Measurements from ENCODE around the gene ADGRD1. TPM values are rescaled to one million over a fixed set of nuclear protein-coding genes. Genes with fewer than 3 reads are reported as not detected.

Gene ADGRD1
- polyA plus RNA-seq, 3 donors: 4.7 to 17.9 (median 4.9) TPM

DNA sequence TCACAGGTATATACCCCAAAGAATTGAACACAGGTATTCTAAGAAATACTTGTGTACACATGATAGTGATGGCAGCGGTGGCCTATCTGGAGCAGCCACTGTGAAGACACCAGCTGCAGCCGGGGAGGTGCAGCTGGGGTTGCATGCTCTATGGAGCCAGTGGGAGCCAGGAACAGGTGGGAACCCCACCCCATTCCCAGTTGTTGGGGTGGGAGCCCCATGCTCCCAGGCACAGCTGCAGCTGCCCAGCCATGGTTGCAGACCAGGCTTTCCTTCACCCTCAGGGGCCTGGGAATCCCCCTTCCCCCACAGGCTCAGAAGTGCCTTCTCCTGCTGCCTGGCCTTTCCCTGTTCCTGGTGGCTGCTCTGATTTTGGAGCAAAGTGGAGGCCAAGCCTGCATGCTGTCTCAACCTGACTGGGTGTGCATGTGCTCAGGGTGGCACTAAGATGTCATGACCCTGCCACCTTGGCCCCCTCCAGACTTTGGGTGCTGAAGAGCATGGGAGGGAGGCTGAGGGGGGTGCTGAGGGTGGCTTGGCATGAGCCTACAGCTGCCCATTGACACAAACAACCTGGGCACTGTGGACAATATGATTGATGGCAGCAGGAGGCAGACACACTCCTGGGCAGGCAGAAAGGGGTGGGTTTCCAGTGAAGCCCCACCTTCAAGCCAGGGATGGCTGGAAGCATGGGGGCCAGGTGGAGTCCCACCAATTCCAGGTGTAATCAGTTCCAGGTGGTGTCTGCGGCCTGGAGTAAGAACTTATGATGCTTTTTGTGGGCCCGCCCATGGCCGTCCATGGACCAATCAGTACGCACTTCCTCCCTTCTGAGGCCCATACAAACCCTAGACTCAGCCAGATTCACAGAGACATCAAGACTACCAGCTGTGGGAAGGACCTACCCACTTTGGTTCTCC, 234.7 kb downstream of the ADGRD1 start:
- no peak overlapping the region for H3K9ac ChIP-seq (ENCODE audit: insufficient read depth, low read length, poor library complexity, severe bottlenecking)
- 100% methylated on average over 6 of the region's 6 CpGs for WGBS (ENCODE audit: insufficient coverage)
- H3K27ac ChIP-seq (ENCODE audit: low read depth in 1 of 2, low read length in 2 of 2): no peak overlapping the region
- H3K4me1 ChIP-seq (ENCODE audit: control insufficient read depth in 1 of 2, insufficient read depth in 2 of 2, low read length in 2 of 2): no peaks in the 10 kb centered on the region
- Mint-ChIP-seq H3K36me3 (no peaks in the 10 kb centered on the region), H3K4me3 (no peak overlapping the region), H3K4me1 (peaks cover 3% of the 10 kb centered on the region), H3K9me3 (peaks cover 9 to 28% (median 24%) of the 10 kb centered on the region in 7 donors), H3K27ac (peak overlapping the region in 1 of 7 donors; percentile 47), H3K27me3 (ENCODE audit: low read depth in 3 of 3) (peaks cover 0 to 2% (median 0%) of the 10 kb centered on the region in 3 donors)
- H3K9me3 ChIP-seq (replicated peaks in 1 of 2; ENCODE audit: control insufficient read depth in 1 of 2, insufficient read depth in 1 of 2, low read length in 2 of 2): peaks cover 16 to 26% of the 10 kb centered on the region in 2 donors
- H3K4me3 ChIP-seq (replicated peaks in 1 of 3; ENCODE audit: low read depth in 2 of 3, low read length in 3 of 3): no peak overlapping the region
- H2AFZ ChIP-seq (ENCODE audit: insufficient read depth, low read depth, low read length, poor library complexity, severe bottlenecking): no peak overlapping the region
- intact Hi-C loops (cut with micrococcal nuclease): no loop called here
- H3K27me3 ChIP-seq (ENCODE audit: control insufficient read depth in 2 of 2, insufficient read depth in 2 of 2, low read length in 2 of 2): no peaks in the 10 kb centered on the region
- TF ChIP-seq, protein P1, sequence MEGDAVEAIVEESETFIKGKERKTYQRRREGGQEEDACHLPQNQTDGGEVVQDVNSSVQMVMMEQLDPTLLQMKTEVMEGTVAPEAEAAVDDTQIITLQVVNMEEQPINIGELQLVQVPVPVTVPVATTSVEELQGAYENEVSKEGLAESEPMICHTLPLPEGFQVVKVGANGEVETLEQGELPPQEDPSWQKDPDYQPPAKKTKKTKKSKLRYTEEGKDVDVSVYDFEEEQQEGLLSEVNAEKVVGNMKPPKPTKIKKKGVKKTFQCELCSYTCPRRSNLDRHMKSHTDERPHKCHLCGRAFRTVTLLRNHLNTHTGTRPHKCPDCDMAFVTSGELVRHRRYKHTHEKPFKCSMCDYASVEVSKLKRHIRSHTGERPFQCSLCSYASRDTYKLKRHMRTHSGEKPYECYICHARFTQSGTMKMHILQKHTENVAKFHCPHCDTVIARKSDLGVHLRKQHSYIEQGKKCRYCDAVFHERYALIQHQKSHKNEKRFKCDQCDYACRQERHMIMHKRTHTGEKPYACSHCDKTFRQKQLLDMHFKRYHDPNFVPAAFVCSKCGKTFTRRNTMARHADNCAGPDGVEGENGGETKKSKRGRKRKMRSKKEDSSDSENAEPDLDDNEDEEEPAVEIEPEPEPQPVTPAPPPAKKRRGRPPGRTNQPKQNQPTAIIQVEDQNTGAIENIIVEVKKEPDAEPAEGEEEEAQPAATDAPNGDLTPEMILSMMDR (IDR thresholded peaks at IDR 0.05): no peak
- DNase-seq: no peak
- no peaks in the 10 kb centered on the region for H3K36me3 ChIP-seq (replicated peaks in 1 of 2; ENCODE audit: control insufficient read depth in 1 of 2, insufficient read depth in 2 of 2, low read length in 2 of 2)
- no peaks in the 10 kb centered on the region for H3K79me2 ChIP-seq (ENCODE audit: insufficient read depth, low read length)
- H4K20me1 ChIP-seq (ENCODE audit: insufficient read depth, low read length): no peaks in the 10 kb centered on the region
- H3K4me2 ChIP-seq (replicated peaks; ENCODE audit: extremely low read depth, low read length, poor library complexity, severe bottlenecking): no peak overlapping the region

DNA sequence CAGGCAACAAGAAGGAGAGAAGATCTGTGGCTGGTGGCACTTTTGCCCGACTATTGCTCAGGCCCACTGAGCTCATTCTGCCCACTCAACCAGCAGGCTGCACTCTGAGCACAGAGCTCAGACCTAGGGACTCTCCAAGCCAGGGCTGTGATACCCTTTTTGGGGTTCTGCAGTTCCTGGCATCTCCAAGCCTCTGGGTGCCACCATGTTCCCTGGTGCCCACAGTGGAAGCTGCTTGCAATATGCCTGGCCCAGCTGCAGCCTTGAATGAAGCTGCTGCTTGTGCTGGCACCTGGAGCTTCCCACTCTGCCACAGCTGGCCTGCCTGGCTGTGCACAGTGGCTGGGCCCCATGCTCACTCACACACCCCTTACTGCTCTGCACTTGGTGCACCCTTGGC, 236.1 kb downstream of the ADGRD1 start:
- Mint-ChIP-seq H3K36me3 (no peaks in the 10 kb centered on the region), H3K4me1 (peaks cover 3% of the 10 kb centered on the region), H3K9me3 (peaks cover 6 to 23% (median 14%) of the 10 kb centered on the region in 7 donors), H3K27me3 (ENCODE audit: low read depth in 3 of 3) (peaks cover 0 to 2% (median 0%) of the 10 kb centered on the region in 3 donors), H3K4me3 (no peak overlapping the region), H3K27ac (peak overlapping the region in 1 of 7 donors; percentile 54)
- DNase-seq: no peak
- TF ChIP-seq, protein P1 (IDR thresholded peaks at IDR 0.05): no peak
- Histone ChIP-seq H2AFZ (ENCODE audit: insufficient read depth, low read depth, low read length, poor library complexity, severe bottlenecking) (no peak overlapping the region), H3K4me2 (replicated peaks; ENCODE audit: extremely low read depth, low read length, poor library complexity, severe bottlenecking) (no peak overlapping the region), H3K79me2 (ENCODE audit: insufficient read depth, low read length) (no peaks in the 10 kb centered on the region), H3K27me3 (ENCODE audit: control insufficient read depth in 2 of 2, insufficient read depth in 2 of 2, low read length in 2 of 2) (no peaks in the 10 kb centered on the region), H3K9ac (ENCODE audit: insufficient read depth, low read length, poor library complexity, severe bottlenecking) (no peak overlapping the region), H3K4me1 (ENCODE audit: control insufficient read depth in 1 of 2, insufficient read depth in 2 of 2, low read length in 2 of 2) (no peaks in the 10 kb centered on the region), H3K36me3 (replicated peaks in 1 of 2; ENCODE audit: control insufficient read depth in 1 of 2, insufficient read depth in 2 of 2, low read length in 2 of 2) (no peaks in the 10 kb centered on the region), H3K4me3 (replicated peaks in 1 of 3; ENCODE audit: low read depth in 2 of 3, low read length in 3 of 3) (no peak overlapping the region), H4K20me1 (ENCODE audit: insufficient read depth, low read length) (no peaks in the 10 kb centered on the region), H3K27ac (ENCODE audit: low read depth in 1 of 2, low read length in 2 of 2) (no peak overlapping the region), H3K9me3 (replicated peaks in 1 of 2; ENCODE audit: control insufficient read depth in 1 of 2, insufficient read depth in 1 of 2, low read length in 2 of 2) (peaks cover 4 to 17% of the 10 kb centered on the region in 2 donors)
- 100% methylated on average over 1 of the region's 1 CpG for WGBS (ENCODE audit: insufficient coverage)
- intact Hi-C loops (cut with micrococcal nuclease): no loop called here
